Pancreas (tissue), 10 donors: ENCODE measurements around the gene ZNF423. TPM values are rescaled to one million over a fixed set of nuclear protein-coding genes. Genes with fewer than 3 reads are reported as not detected.

Experiments used
- ATAC-seq, 4 donors: fragments of 200-7000 bp; cut with Tn5 transposase; one replicate each; pipeline versions ENCODE4 v1.8.0 to v1.9.1; 2020; ENCODE audit warnings: mild to moderate bottlenecking in 4 of 4, moderate library complexity in 4 of 4
- DNase-seq, 6 donors: peaks; one replicate each; pipeline ENCODE4 v3.0.0-alpha.2; 2020
- FAIRE-seq: peaks from 2 replicates; lab custom pipeline; 2012; peaks lifted over from hg19 to GRCh38; lab: Jason Lieb, UNC
- H3K27ac ChIP-seq, 4 donors: fragments of 200-600 bp; sonication (generic); 1 replicate in 3 of 4; 2 replicates in 1 of 4; pipeline versions ENCODE4 v1.5.0 to v1.8.0; 2020
- H3K27me3 ChIP-seq, 4 donors: fragments of 200-600 bp; one replicate each; pipeline ENCODE4 v1.8.0; 2021
- H3K36me3 ChIP-seq, 3 donors: fragments of 200-600 bp; sonication (generic) in 1 of 3; one replicate each; pipeline versions ENCODE4 v1.5.0 to v1.8.0; 2020 to 2021
- H3K4me1 ChIP-seq, 3 donors: fragments of 200-600 bp; one replicate each; pipeline ENCODE4 v1.8.0; 2021
- H3K4me3 ChIP-seq, 4 donors: fragments of 200-600 bp; sonication (generic) in 2 of 4; one replicate each; pipeline versions ENCODE4 v1.5.0 to v1.8.0; 2020 to 2021
- H3K9me3 ChIP-seq, 4 donors: fragments of 200-600 bp; one replicate each; pipeline ENCODE4 v1.8.0; 2021
- CTCF ChIP-seq, 4 donors: fragments of 200-600 bp; sonication (generic) in 3 of 4; IDR thresholded peaks; one replicate each; pipeline versions ENCODE4 v1.5.0 to v1.8.0; 2021; ENCODE audit warnings: antibody characterized with exemption in 4 of 4
- WGBS, 2 donors: extraction: QIAGEN DNeasy Blood & Tissue Kit; methylation state at CpG; one replicate each; pipeline ENCODE4 v1.1.7; 2013; 5-methylcytosine and 5-hydroxymethylcytosine counted together
- intact Hi-C, 3 donors: fragments of 100-400 bp; cut with DNase I; formaldehyde crosslinking; loops; one replicate each; pipeline versions ENCODE4 v1.11.1 to v1.14.2; 2022
- polyA plus RNA-seq, 2 donors: library from polyadenylated mRNA; stranded (reverse); fragments of 200-250 nt; gene quantifications; one replicate each; pipeline ENCODE4 v1.2.3, GENCODE V29; 2013
- total RNA-seq, 6 donors: library from RNA; stranded (reverse); fragmentation: NEBNext Ultra II Directional in 4 of 6; extraction: Animal tissue kit (Norgen Biotek cat#: 25700) in 4 of 6; gene quantifications; one replicate each; pipeline versions ENCODE4 v1.2.1 to v1.2.4, GENCODE V29; 2021 to 2023
- donor health status: healthy with polysubstance abuse.
- donor health status: DM: no; HTN: no; CAD: no; lungs with moderate emphysema.
- donor health status: DM: no; HTN: no; CAD: no.
- donor health status: control.
- donor health status: control.
- donor health status: Bipolar disorder and iron deficiency.
- donor health status: DM: yes; HTN: yes; CAD: no.
- donor health status: DM: no; HTN: no; CAD: no.
- donor health status: DM: no; HTN: no; CAD: no.
- donor health status: DM: yes; HTN: yes; CAD: no.

ZNF423 gene
- total and polyA plus RNA-seq, 8 donors = 0.61 to 5.1 (median 3.0) TPM

- ATAC-seq (no peak), DNase-seq (no peak), FAIRE-seq (no peak)
- WGBS, 2 donors = 57 to 61% methylated on average over 4 of the region's 4 CpGs
- Histone ChIP-seq H3K4me3 (no peak overlapping the region), H3K36me3 (no peaks in the 10 kb centered on the region), H3K9me3 (no peaks in the 10 kb centered on the region), H3K4me1 (no peaks in the 10 kb centered on the region), H3K27me3 (no peaks in the 10 kb centered on the region), H3K27ac (no peak overlapping the region)
- intact Hi-C loops = no loop called here
- TF ChIP-seq CTCF (IDR thresholded peaks at IDR 0.05) = no peak
Observed at GRCh38 chr16:49842972-49843371, 12.9 kb downstream of the ZNF423 start.

GRCh38 chr16:49839017-49839825 lies 16.7 kb downstream of the ZNF423 start:
- H3K4me3 ChIP-seq = no peak overlapping the region
- FAIRE-seq (no peak), DNase-seq (peak in 1 of 6 donors; percentile 73), ATAC-seq (no peak)
- no peaks in the 10 kb centered on the region for H3K9me3 ChIP-seq
- intact Hi-C loops = no loop called here
- no peaks in the 10 kb centered on the region for H3K27me3 ChIP-seq
- H3K27ac ChIP-seq = no peak overlapping the region
- H3K36me3 ChIP-seq = no peaks in the 10 kb centered on the region
- 80 to 87% methylated on average over 19 to 26 of the region's 26 CpGs for WGBS, 2 donors
- H3K4me1 ChIP-seq = no peaks in the 10 kb centered on the region
- no peak for TF ChIP-seq CTCF (IDR thresholded peaks at IDR 0.05)

GRCh38 chr16:49838441-49839016 lies 17.4 kb downstream of the ZNF423 start:
- WGBS, 2 donors = 60 to 67% methylated on average over 43 to 63 of the region's 63 CpGs
- TF ChIP-seq CTCF (IDR thresholded peaks at IDR 0.05) = no peak
- Histone ChIP-seq H3K36me3 (no peaks in the 10 kb centered on the region), H3K4me1 (no peaks in the 10 kb centered on the region), H3K4me3 (no peak overlapping the region), H3K9me3 (no peaks in the 10 kb centered on the region), H3K27me3 (no peaks in the 10 kb centered on the region), H3K27ac (no peak overlapping the region)
- FAIRE-seq = no peak
- intact Hi-C loops = no loop called here
- no peak for ATAC-seq
- DNase-seq = no peak

GRCh38 chr16:49837688-49838410 lies 18.1 kb downstream of the ZNF423 start:
- Histone ChIP-seq H3K27me3 (no peaks in the 10 kb centered on the region), H3K27ac (no peak overlapping the region), H3K36me3 (no peaks in the 10 kb centered on the region), H3K4me3 (no peak overlapping the region), H3K4me1 (no peaks in the 10 kb centered on the region), H3K9me3 (no peaks in the 10 kb centered on the region)
- TF ChIP-seq CTCF (IDR thresholded peaks at IDR 0.05) = no peak
- ATAC-seq (no peak), FAIRE-seq (no peak), DNase-seq (peak in 1 of 6 donors; percentile 17)
- WGBS, 2 donors = 88 to 91% methylated on average over 17 of the region's 17 CpGs
- intact Hi-C loops = no loop called here
